B cell (primary cell): ENCODE data around the gene PHLDB1. TPM values are rescaled to one million over a fixed set of nuclear protein-coding genes. Genes with fewer than 3 reads are reported as not detected.

ENCODE experiments used
- ATAC-seq: fragments of 200-7000 bp; cut with Tn5 transposase; one replicate; pipeline ENCODE4 v1.10.0; 2021; ENCODE audit warnings: low read depth, mild to moderate bottlenecking, moderate number of reproducible peaks, moderate library complexity
- CTCF ChIA-PET: fragments of 350-600 bp; sonication (Branson Sonifier 250); formaldehyde crosslinking; loops from one replicate; lab custom pipeline; 2021; ENCODE audit warnings: antibody characterized with exemption, inconsistent platforms; lab: Charles Lee
- POLR2A ChIA-PET: fragments of 350-600 bp; sonication (Branson Sonifier 250); formaldehyde crosslinking; loops from one replicate; lab custom pipeline; 2021; ENCODE audit warnings: antibody characterized with exemption; lab: Charles Lee
- DNase-seq: peaks from one replicate; pipeline ENCODE4 v3.0.0; 2013
- H2AFZ ChIP-seq: 2 replicates; pipeline ENCODE4 v1.6.1; 2012; ENCODE audit warnings: mild to moderate bottlenecking, low read depth, low read length; ENCODE audit not compliant: insufficient read depth, poor library complexity, severe bottlenecking
- H3K27ac ChIP-seq, 2 donors: 1 replicate in 1 of 2; 2 replicates in 1 of 2; pipeline ENCODE4 v1.5.1; 2012 to 2013; ENCODE audit warnings: low read length in 2 of 2, mild to moderate bottlenecking in 2 of 2, moderate library complexity in 1 of 2
- H3K27me3 ChIP-seq, 4 experiments: fragments of 200-600 bp in 1 of 4; sonication (generic) in 1 of 4; replicated peaks in 1 of 4; 1 replicate in 2 of 4; 2 replicates in 2 of 4; pipeline versions ENCODE4 v1.6.1 to v1.7.0; 2013 to 2016; ENCODE audit warnings: low read length in 3 of 4, mild to moderate bottlenecking in 2 of 4, mixed read lengths in 1 of 4, moderate library complexity in 1 of 4; ENCODE audit not compliant: insufficient read depth in 4 of 4, control insufficient read depth in 3 of 4; ENCODE audit errors: control extremely low read depth in 1 of 4
- H3K36me3 ChIP-seq, 2 experiments: replicated peaks in 1 of 2; 1 replicate in 1 of 2; 2 replicates in 1 of 2; pipeline versions ENCODE4 v1.6.1 to v1.7.1; 2013; ENCODE audit warnings: low read length in 1 of 2; ENCODE audit not compliant: insufficient read depth in 2 of 2, control insufficient read depth in 1 of 2; ENCODE audit errors: control extremely low read depth in 1 of 2, extremely low read depth in 1 of 2
- H3K4me1 ChIP-seq, 2 donors: fragments of 200-600 bp in 1 of 2; sonication (generic) in 1 of 2; 1 replicate in 1 of 2; 2 replicates in 1 of 2; pipeline versions ENCODE4 v1.5.1 to v1.6.1; 2013 to 2017; ENCODE audit warnings: low read length in 2 of 2; ENCODE audit not compliant: control insufficient read depth in 2 of 2, insufficient read depth in 2 of 2
- H3K4me2 ChIP-seq: replicated peaks from 2 replicates; pipeline ENCODE3; 2012; ENCODE audit warnings: mild to moderate bottlenecking, low read depth, low read length; ENCODE audit not compliant: poor library complexity, severe bottlenecking
- H3K4me3 ChIP-seq, 5 experiments: fragments of 200-600 bp in 1 of 5; sonication (generic) in 1 of 5; 1 replicate in 3 of 5; 2 replicates in 2 of 5; pipeline versions ENCODE4 v1.5.1 to v1.7.0; 2011 to 2016; ENCODE audit warnings: low read length in 4 of 5, mild to moderate bottlenecking in 4 of 5, low read depth in 2 of 5, control low read depth in 1 of 5, moderate library complexity in 1 of 5; ENCODE audit not compliant: insufficient read depth in 1 of 5; ENCODE audit errors: control extremely low read depth in 1 of 5, extremely low read depth in 1 of 5
- H3K79me2 ChIP-seq: fragments of 200-600 bp; sonication (generic); one replicate; pipeline ENCODE4 v1.6.0; 2016; ENCODE audit warnings: low read length; ENCODE audit not compliant: control insufficient read depth, insufficient read depth
- H3K9ac ChIP-seq: fragments of 200-600 bp; sonication (generic); 2 replicates; pipeline ENCODE4 v1.6.1; 2017; ENCODE audit warnings: mild to moderate bottlenecking, low read length, moderate library complexity
- H3K9me3 ChIP-seq, 3 donors: one replicate each; pipeline versions ENCODE4 v1.6.1 to v1.7.1; 2013; ENCODE audit warnings: low read length in 2 of 3; ENCODE audit not compliant: control insufficient read depth in 2 of 3, insufficient read depth in 1 of 3; ENCODE audit errors: control extremely low read depth in 1 of 3
- H4K20me1 ChIP-seq: 2 replicates; pipeline ENCODE4 v1.6.0; 2012; ENCODE audit warnings: mild to moderate bottlenecking, low read length; ENCODE audit not compliant: insufficient read depth, control insufficient read depth, poor library complexity, severe bottlenecking
- H3K27ac Mint-ChIP-seq: one replicate; pipeline ENCODE4 v1.8.0; 2021; ENCODE audit warnings: mixed read lengths
- H3K27me3 Mint-ChIP-seq: one replicate; pipeline ENCODE4 v1.8.0; 2021; ENCODE audit warnings: mixed read lengths
- H3K4me1 Mint-ChIP-seq: one replicate; pipeline ENCODE4 v1.8.0; 2021; ENCODE audit warnings: mixed read lengths
- H3K4me3 Mint-ChIP-seq: one replicate; pipeline ENCODE4 v1.8.0; 2021; ENCODE audit warnings: mixed read lengths
- H3K9me3 Mint-ChIP-seq: one replicate; pipeline ENCODE4 v1.8.0; 2022; ENCODE audit warnings: mixed read lengths; ENCODE audit not compliant: insufficient read depth
- CTCF ChIP-seq: fragments of 200-600 bp; IDR thresholded peaks from one replicate; pipeline ENCODE4 v1.8.0; 2022; ENCODE audit warnings: antibody characterized with exemption, mild to moderate bottlenecking
- EZH2 ChIP-seq: IDR thresholded peaks from 2 replicates; pipeline ENCODE4 v1.6.1; 2012; ENCODE audit warnings: borderline replicate concordance, low read depth, mild to moderate bottlenecking, moderate library complexity, low read length; ENCODE audit not compliant: insufficient read depth, poor library complexity, severe bottlenecking
- WGBS: methylation state at CpG from one replicate; pipeline ENCODE4 v1.1.5; 2013; ENCODE audit warnings: missing lambda C conversion rate; ENCODE audit not compliant: insufficient coverage; 5-methylcytosine and 5-hydroxymethylcytosine counted together
- intact Hi-C: fragments of 100-400 bp; cut with micrococcal nuclease; formaldehyde crosslinking; loops from one replicate; pipeline ENCODE4 v1.10.0; 2022
- polyA plus RNA-seq: library from polyadenylated mRNA; depleted of rRNA; stranded (reverse); fragments of >200 nt; gene quantifications from 2 replicates; pipeline ENCODE4 v1.2.3, GENCODE V29; 2012
- total RNA-seq, 2 donors: library from RNA; stranded (reverse); fragments of 120-200 nt in 1 of 2; gene quantifications; 1 replicate in 1 of 2; 2 replicates in 1 of 2; pipeline versions ENCODE4 v1.2.3 to v1.2.4, GENCODE V29; 2013 to 2022

The PHLDB1 gene
- total and polyA plus RNA-seq, 2 donors (not counting 1 experiment from before 2014, with no cell fraction given) = 0.46 to 2.4 TPM

GRCh38 chr11:118657709-118658428, 50.5 kb downstream of the PHLDB1 start:
- peaks cover 0 to 14% (median 0%) of the 10 kb centered on the region in 4 experiments for H3K27me3 ChIP-seq
- CTCF ChIA-PET = interaction anchor here (1.7 kb wide), 2 partner anchors 20 to 32 kb away, joined by 4 read pairs; no protein-coding TSS in a partner anchor
- H3K4me1 Mint-ChIP-seq = peaks cover 4% of the 10 kb centered on the region
- DNase-seq = no peak
- H3K4me1 ChIP-seq = peaks cover 4 to 10% of the 10 kb centered on the region in 2 donors
- H3K4me3 ChIP-seq = no peak overlapping the region
- H3K27ac Mint-ChIP-seq = no peak overlapping the region
- H3K9me3 Mint-ChIP-seq = no peaks in the 10 kb centered on the region
- no peaks in the 10 kb centered on the region for H3K36me3 ChIP-seq
- H3K27ac ChIP-seq = no peak overlapping the region
- H3K27me3 Mint-ChIP-seq = peaks cover 3% of the 10 kb centered on the region
- no peaks in the 10 kb centered on the region for H4K20me1 ChIP-seq
- intact Hi-C loops = no loop called here
- H3K9ac ChIP-seq = no peak overlapping the region
- H3K79me2 ChIP-seq = no peaks in the 10 kb centered on the region
- POLR2A ChIA-PET = interaction anchor here (0.6 kb wide), 1 partner anchor 252 kb away, joined by 5 read pairs; no protein-coding TSS in a partner anchor
- TF ChIP-seq EZH2 (no peak), CTCF (no peak)
- no peak overlapping the region for H2AFZ ChIP-seq
- no peak for ATAC-seq
- H3K4me3 Mint-ChIP-seq = no peak overlapping the region
- H3K9me3 ChIP-seq = peaks cover 0 to 4% (median 0%) of the 10 kb centered on the region in 3 donors
- 95% methylated on average over 11 of the region's 16 CpGs for WGBS
- H3K4me2 ChIP-seq = no peak overlapping the region
